Islet of Langerhans (tissue), 1 donor: ENCODE results near the gene ATXN1.

Experiments used
- FAIRE-seq: peaks from one replicate; lab custom pipeline; 2011; peaks lifted over from hg19 to GRCh38; lab: Jason Lieb, UNC

ATXN1 gene

GRCh38 chr6:16434885-16435284, 326.4 kb downstream of the ATXN1 start:
- no peak for FAIRE-seq

GRCh38 chr6:16433338-16433890, 327.8 kb downstream of the ATXN1 start:
- FAIRE-seq = no peak

GRCh38 chr6:16432075-16433032, 328.9 kb downstream of the ATXN1 start:
- FAIRE-seq = no peak

- FAIRE-seq = no peak
Measured at GRCh38 chr6:16431106-16431505, 330.2 kb downstream of the ATXN1 start.

GRCh38 chr6:16430391-16431089, 330.7 kb downstream of the ATXN1 start:
- no peak for FAIRE-seq

GRCh38 chr6:16429669-16430068, 331.6 kb downstream of the ATXN1 start:
- no peak for FAIRE-seq

- no peak for FAIRE-seq
Measured at GRCh38 chr6:16427124-16427523, 334.1 kb downstream of the ATXN1 start.

- FAIRE-seq = no peak
Measured at GRCh38 chr6:16425881-16426615, 335.2 kb downstream of the ATXN1 start.

- no peak for FAIRE-seq
Measured at GRCh38 chr6:16421462-16421960, 339.7 kb downstream of the ATXN1 start.

GRCh38 chr6:16420715-16421461, 340.4 kb downstream of the ATXN1 start:
- FAIRE-seq = peak; percentile 69

- no peak for FAIRE-seq
Measured at GRCh38 chr6:16420337-16420714, 340.9 kb downstream of the ATXN1 start.

- FAIRE-seq = no peak
Measured at GRCh38 chr6:16419636-16420336, 341.5 kb downstream of the ATXN1 start.

- no peak for FAIRE-seq
Measured at GRCh38 chr6:16418151-16418550, 343.1 kb downstream of the ATXN1 start.

- no peak for FAIRE-seq
Measured at GRCh38 chr6:16415677-16416076, 345.6 kb downstream of the ATXN1 start.

GRCh38 chr6:16414205-16414604, 347.1 kb downstream of the ATXN1 start:
- FAIRE-seq = no peak

GRCh38 chr6:16413399-16413798, 347.9 kb downstream of the ATXN1 start:
- FAIRE-seq = no peak

GRCh38 chr6:16412982-16413381, 348.3 kb downstream of the ATXN1 start:
- FAIRE-seq = no peak

GRCh38 chr6:16412171-16412570, 349.1 kb downstream of the ATXN1 start:
- no peak for FAIRE-seq

- no peak for FAIRE-seq
Measured at GRCh38 chr6:16409531-16410441, 351.5 kb downstream of the ATXN1 start.

- no peak for FAIRE-seq
Measured at GRCh38 chr6:16408766-16409165, 352.5 kb downstream of the ATXN1 start.
